ENCODE data around the gene UGT2B17. TPM values are rescaled to one million over a fixed set of nuclear protein-coding genes. Genes with fewer than 3 reads are reported as not detected.
"Not testable (repeated sequence)": the region's sequence is repeated elsewhere in the genome, so short reads cannot be mapped to it uniquely, and the experiment has no call there.

UGT2B17 gene
- total RNA-seq = not detected in 2 replicates
- long read RNA-seq = 0 reads

DNA sequence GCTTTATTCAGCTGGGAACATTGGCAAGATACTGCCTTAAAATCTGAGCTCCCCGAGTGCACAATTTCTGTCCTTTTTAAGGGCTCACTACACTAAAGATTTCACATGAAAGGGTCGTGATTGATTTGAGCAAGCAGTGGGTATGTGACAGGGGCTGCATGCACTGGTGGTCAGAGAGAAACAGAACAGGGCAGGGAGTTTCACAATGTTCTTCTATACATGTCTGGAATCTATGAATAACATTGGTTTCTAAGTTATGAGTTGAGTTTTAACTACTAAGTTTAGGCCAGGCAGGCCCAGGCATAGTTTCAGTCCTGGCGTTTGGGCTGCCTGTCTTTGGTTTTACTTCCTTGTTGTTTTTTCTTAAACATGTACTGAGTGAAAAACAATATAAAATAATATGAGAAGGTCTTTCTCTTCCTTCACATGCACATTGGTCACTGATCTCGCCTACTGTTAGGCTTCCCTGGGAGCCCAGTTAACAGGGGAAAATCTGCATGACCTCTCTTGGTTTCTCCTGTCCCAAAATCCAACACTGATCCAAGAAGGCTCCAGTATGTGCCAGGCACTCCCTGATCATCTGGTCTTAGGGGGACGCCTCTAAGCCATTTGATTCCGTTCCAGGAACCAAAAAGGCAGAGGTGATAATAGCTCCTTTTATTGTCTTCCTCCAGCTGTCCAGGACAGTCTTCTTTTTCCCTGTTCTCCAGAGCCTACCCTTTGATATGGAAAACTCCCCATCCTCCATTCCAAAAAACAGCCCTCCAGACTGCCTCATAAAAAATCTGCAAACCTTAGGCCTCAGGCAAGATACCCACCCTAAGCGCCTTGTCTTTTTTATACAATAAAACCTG is at the start of gene UGT2B17:
UGT2B17 (minus strand) TSS at position 51 of the 854 bp plus-strand sequence. CDS start 7,838 bp downstream, outside the sequence.
- no peaks in the 10 kb centered on the region for H3K36me3 Mint-ChIP-seq (ENCODE audit: unreplicated experiment)
- H3K4me1 Mint-ChIP-seq (ENCODE audit: unreplicated experiment) = no peaks in the 10 kb centered on the region
- no peaks in the 10 kb centered on the region for H3K27me3 Mint-ChIP-seq (ENCODE audit: unreplicated experiment)
- no peak within 1 kb of the TSS for H3K27ac Mint-ChIP-seq (ENCODE audit: unreplicated experiment)
- no peaks in the 10 kb centered on the region for H3K9me3 Mint-ChIP-seq (ENCODE audit: unreplicated experiment)
- no peak for DNase-seq (ENCODE audit: extremely low spot score, unreplicated experiment)
- no peak within 1 kb of the TSS for H3K4me3 Mint-ChIP-seq (ENCODE audit: unreplicated experiment)
- TF ChIP-seq, protein P1, sequence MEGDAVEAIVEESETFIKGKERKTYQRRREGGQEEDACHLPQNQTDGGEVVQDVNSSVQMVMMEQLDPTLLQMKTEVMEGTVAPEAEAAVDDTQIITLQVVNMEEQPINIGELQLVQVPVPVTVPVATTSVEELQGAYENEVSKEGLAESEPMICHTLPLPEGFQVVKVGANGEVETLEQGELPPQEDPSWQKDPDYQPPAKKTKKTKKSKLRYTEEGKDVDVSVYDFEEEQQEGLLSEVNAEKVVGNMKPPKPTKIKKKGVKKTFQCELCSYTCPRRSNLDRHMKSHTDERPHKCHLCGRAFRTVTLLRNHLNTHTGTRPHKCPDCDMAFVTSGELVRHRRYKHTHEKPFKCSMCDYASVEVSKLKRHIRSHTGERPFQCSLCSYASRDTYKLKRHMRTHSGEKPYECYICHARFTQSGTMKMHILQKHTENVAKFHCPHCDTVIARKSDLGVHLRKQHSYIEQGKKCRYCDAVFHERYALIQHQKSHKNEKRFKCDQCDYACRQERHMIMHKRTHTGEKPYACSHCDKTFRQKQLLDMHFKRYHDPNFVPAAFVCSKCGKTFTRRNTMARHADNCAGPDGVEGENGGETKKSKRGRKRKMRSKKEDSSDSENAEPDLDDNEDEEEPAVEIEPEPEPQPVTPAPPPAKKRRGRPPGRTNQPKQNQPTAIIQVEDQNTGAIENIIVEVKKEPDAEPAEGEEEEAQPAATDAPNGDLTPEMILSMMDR (IDR thresholded peaks at IDR 0.05) = no peak

DNA sequence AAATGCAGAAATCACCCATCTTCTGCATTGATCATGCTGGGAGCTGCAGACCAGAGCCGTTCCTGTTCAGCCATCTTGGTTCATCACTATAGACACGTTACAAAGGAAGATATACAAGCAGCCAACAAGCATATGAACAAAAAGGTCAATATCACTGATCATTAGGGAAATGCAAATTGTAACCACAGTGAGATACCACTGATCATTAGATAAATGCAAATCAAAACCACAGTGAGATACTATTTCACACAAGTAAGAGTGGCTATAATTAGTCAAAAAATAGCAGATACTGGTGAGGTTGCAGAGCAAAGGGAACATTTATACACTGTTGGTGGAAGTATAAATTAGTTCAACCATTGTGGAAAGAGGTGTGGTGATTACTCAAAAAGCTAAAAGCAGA is 46.6 kb upstream of the UGT2B17 start:
- not testable (repeated sequence) for H3K4me1 Mint-ChIP-seq (ENCODE audit: unreplicated experiment); H3K27ac Mint-ChIP-seq (ENCODE audit: unreplicated experiment); H3K9me3 Mint-ChIP-seq (ENCODE audit: unreplicated experiment); H3K4me3 Mint-ChIP-seq (ENCODE audit: unreplicated experiment); DNase-seq (ENCODE audit: extremely low spot score, unreplicated experiment); H3K36me3 Mint-ChIP-seq (ENCODE audit: unreplicated experiment); H3K27me3 Mint-ChIP-seq (ENCODE audit: unreplicated experiment)

DNA sequence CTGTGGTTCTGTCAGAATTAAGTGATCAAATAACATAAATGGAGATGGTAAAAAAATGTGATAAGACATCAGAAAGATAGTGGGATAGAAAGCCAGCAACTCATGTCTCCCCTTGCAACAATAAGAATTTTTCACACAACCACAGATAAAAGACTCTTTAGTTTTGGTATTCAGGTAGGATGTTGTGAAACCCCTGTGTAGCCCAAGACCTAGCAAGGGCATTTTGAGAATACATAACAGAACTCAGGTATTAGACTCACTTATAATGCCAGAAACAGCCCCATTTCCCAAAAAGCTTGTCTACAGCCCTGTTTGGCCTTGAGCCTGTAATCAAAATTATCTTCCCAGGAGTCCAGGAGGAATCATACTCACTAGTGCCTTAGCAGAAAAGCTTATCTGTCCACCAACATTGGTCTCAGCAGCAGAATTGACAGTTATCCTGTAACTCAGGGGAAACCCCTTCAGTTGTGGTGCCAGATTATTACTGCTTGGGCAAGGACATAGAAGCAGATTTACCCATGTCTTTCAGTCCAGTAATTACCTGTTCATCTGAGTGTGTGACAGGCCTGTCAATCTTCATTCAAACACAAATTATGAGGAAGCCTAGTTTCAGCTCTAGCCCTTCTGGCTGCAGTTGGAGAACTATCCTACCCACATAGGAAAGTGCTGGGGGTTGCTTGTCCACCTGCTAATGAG is 41.0 kb upstream of the UGT2B17 start:
- peaks cover 4% of the 10 kb centered on the region for H3K27me3 Mint-ChIP-seq (ENCODE audit: unreplicated experiment)
- no peaks in the 10 kb centered on the region for H3K4me1 Mint-ChIP-seq (ENCODE audit: unreplicated experiment)
- H3K27ac Mint-ChIP-seq (ENCODE audit: unreplicated experiment) = no peak overlapping the region
- DNase-seq (ENCODE audit: extremely low spot score, unreplicated experiment) = no peak
- no peak overlapping the region for H3K4me3 Mint-ChIP-seq (ENCODE audit: unreplicated experiment)
- H3K36me3 Mint-ChIP-seq (ENCODE audit: unreplicated experiment) = no peaks in the 10 kb centered on the region
- TF ChIP-seq, protein P1 (IDR thresholded peaks at IDR 0.05) = no peak
- H3K9me3 Mint-ChIP-seq (ENCODE audit: unreplicated experiment) = no peaks in the 10 kb centered on the region

DNA sequence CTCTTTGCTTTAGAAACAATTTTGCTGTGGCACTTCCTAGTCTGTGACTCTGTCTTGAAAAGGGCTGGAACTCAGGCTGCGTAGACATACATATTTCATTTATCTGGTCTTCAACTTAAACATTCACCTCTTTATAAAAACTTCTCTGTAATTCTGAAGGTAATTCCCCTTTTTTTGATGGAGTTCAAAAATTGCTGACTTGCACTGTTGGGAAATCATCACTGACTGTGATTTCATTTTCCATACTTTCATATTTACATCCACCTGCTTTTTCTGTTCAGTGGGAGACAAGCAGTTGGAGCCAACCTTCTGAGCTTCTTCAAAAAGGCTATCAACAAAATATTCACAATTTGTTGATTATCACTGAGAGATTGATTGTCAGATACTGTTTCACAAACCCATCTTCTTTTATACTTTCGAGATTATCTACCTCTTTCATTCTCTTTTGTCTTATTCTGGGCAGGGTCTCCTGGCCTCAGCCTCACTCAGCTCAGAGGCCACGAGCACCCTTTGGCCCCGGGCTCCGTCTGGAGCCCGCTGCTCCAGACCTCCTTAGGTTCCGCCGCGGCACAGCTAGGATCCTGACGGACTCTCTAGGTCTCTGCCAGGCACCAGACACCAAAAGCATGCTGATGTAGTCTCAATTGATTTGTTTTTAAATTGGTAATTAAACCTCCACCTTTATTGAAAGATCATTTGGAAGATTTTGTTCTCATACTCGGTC is 39.7 kb upstream of the UGT2B17 start:
- H3K36me3 Mint-ChIP-seq (ENCODE audit: unreplicated experiment) = no peaks in the 10 kb centered on the region

DNA sequence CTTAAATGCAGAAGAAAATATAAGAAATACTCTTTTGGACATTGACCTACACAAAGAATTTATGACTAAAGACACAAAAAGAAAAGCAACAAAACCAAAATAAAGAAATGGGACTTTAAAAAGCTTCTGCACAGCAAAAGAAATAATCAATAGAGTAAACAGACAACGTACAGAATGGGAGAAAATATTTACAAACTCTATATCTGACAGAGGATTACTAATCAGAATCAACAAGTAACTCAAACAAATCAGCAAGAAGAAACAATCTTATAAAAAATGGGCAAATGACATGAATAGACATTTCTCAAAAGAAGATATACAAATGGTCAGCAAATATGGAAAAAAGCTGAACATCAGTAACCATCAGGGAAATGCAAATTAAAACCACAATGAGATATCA is 37.6 kb upstream of the UGT2B17 start:
- Mint-ChIP-seq H3K4me3 (ENCODE audit: unreplicated experiment) (no peak overlapping the region), H3K27ac (ENCODE audit: unreplicated experiment) (no peak overlapping the region), H3K27me3 (ENCODE audit: unreplicated experiment) (no peaks in the 10 kb centered on the region), H3K4me1 (ENCODE audit: unreplicated experiment) (no peaks in the 10 kb centered on the region), H3K9me3 (ENCODE audit: unreplicated experiment) (no peaks in the 10 kb centered on the region), H3K36me3 (ENCODE audit: unreplicated experiment) (no peaks in the 10 kb centered on the region)
- no peak for DNase-seq (ENCODE audit: extremely low spot score, unreplicated experiment)
- TF ChIP-seq, protein P1 (IDR thresholded peaks at IDR 0.05) = no peak

More for the DNA sequence above, 39.7 kb upstream of the UGT2B17 start:
- TF ChIP-seq, protein P1 (IDR thresholded peaks at IDR 0.05) = no peak
- no peaks in the 10 kb centered on the region for H3K4me1 Mint-ChIP-seq (ENCODE audit: unreplicated experiment)
- no peak overlapping the region for H3K4me3 Mint-ChIP-seq (ENCODE audit: unreplicated experiment)
- no peaks in the 10 kb centered on the region for H3K9me3 Mint-ChIP-seq (ENCODE audit: unreplicated experiment)
- H3K27ac Mint-ChIP-seq (ENCODE audit: unreplicated experiment) = no peak overlapping the region
- DNase-seq (ENCODE audit: extremely low spot score, unreplicated experiment) = no peak
- H3K27me3 Mint-ChIP-seq (ENCODE audit: unreplicated experiment) = no peaks in the 10 kb centered on the region
